NCI-H2196 treated with DMSO at 0.1 percent for 48 hours (cell line): Measurements from ENCODE around the gene KLHL42.

ENCODE experiments used
- DNase-seq: peaks from one replicate; lab custom pipeline; 2025; ENCODE audit not compliant: unreplicated experiment; lab: John Stamatoyannopoulos, UW

The KLHL42 gene

GRCh38 chr12:27780612-27781408 lies 777 bp downstream of the KLHL42 start:
- peak; percentile 78 for DNase-seq

GRCh38 chr12:27781680-27782079 lies 1.6 kb downstream of the KLHL42 start:
- DNase-seq, result no peak

- DNase-seq, result no peak
Measured at GRCh38 chr12:27782481-27782880, 2.4 kb downstream of the KLHL42 start.

- no peak for DNase-seq
Measured at GRCh38 chr12:27785882-27786570, 6.0 kb downstream of the KLHL42 start.

GRCh38 chr12:27787559-27787958 lies 7.5 kb downstream of the KLHL42 start:
- DNase-seq, result no peak

- DNase-seq, result no peak
Measured at GRCh38 chr12:27790179-27790578, 10.1 kb downstream of the KLHL42 start.

- DNase-seq, result no peak
Measured at GRCh38 chr12:27794818-27795584, 15.0 kb downstream of the KLHL42 start.

GRCh38 chr12:27796128-27796527 lies 16.1 kb downstream of the KLHL42 start:
- DNase-seq, result no peak

GRCh38 chr12:27797301-27798025 lies 17.4 kb downstream of the KLHL42 start:
- no peak for DNase-seq

GRCh38 chr12:27800819-27801218 lies 20.8 kb downstream of the KLHL42 start:
- no peak for DNase-seq

GRCh38 chr12:27801630-27802029 lies 21.6 kb downstream of the KLHL42 start:
- DNase-seq, result no peak

- no peak for DNase-seq
Measured at GRCh38 chr12:27802511-27802910, 22.5 kb downstream of the KLHL42 start.

GRCh38 chr12:27802936-27803335 lies 22.9 kb downstream of the KLHL42 start:
- DNase-seq, result no peak

- no peak for DNase-seq
Measured at GRCh38 chr12:27805238-27805637, 25.2 kb downstream of the KLHL42 start.

- DNase-seq, result no peak
Measured at GRCh38 chr12:27806259-27806658, 26.2 kb downstream of the KLHL42 start.

- no peak for DNase-seq
Measured at GRCh38 chr12:27807063-27807703, 27.1 kb downstream of the KLHL42 start.

GRCh38 chr12:27808841-27809240 lies 28.8 kb downstream of the KLHL42 start:
- no peak for DNase-seq

- no peak for DNase-seq
Measured at GRCh38 chr12:27810756-27811155, 30.7 kb downstream of the KLHL42 start.

- DNase-seq, result no peak
Measured at GRCh38 chr12:27812502-27812901, 32.5 kb downstream of the KLHL42 start.

- no peak for DNase-seq
Measured at GRCh38 chr12:27814411-27814810, 34.4 kb downstream of the KLHL42 start.
